HEK293T (cell line): Measurements from ENCODE around the gene NR5A1.

Source experiments
- BHLHE40 ChIP-seq: fragments of 450-650 bp; IDR thresholded peaks from 2 replicates; pipeline ENCODE4 v1.6.1; 2016; ENCODE audit warnings: mild to moderate bottlenecking, moderate library complexity, borderline replicate concordance
- FOXA1 ChIP-seq: fragments of 450-650 bp; IDR thresholded peaks from 2 replicates; pipeline ENCODE4 v1.6.1; 2016; ENCODE audit warnings: mild to moderate bottlenecking
- FOXK2 ChIP-seq: fragments of 450-650 bp; IDR thresholded peaks from 2 replicates; pipeline ENCODE4 v1.6.1; 2016; ENCODE audit warnings: mild to moderate bottlenecking
- FOXM1 ChIP-seq: fragments of 450-650 bp; IDR thresholded peaks from 2 replicates; pipeline ENCODE4 v1.6.1; 2017; ENCODE audit warnings: mild to moderate bottlenecking, borderline replicate concordance
- HDGF ChIP-seq: fragments of 450-650 bp; IDR thresholded peaks from 2 replicates; pipeline ENCODE4 v1.6.1; 2017; ENCODE audit warnings: antibody characterized with exemption, borderline replicate concordance
- L3MBTL2 ChIP-seq: fragments of 450-650 bp; conservative IDR thresholded peaks from 2 replicates; pipeline ENCODE4 v1.6.1; 2016; ENCODE audit warnings: mild to moderate bottlenecking
- NFRKB ChIP-seq: fragments of 450-650 bp; IDR thresholded peaks from 2 replicates; pipeline ENCODE4 v1.6.1; 2016; ENCODE audit warnings: mild to moderate bottlenecking, moderate library complexity
- PKNOX1 ChIP-seq: fragments of 450-650 bp; IDR thresholded peaks from 2 replicates; pipeline ENCODE4 v1.6.1; 2016
- SP1 ChIP-seq: fragments of 450-650 bp; IDR thresholded peaks from 2 replicates; pipeline ENCODE4 v1.6.1; 2017
- ZNF384 ChIP-seq: fragments of 450-650 bp; IDR thresholded peaks from 2 replicates; pipeline ENCODE4 v1.6.1; 2016

- TF ChIP-seq PKNOX1 = no peak
- TF ChIP-seq FOXM1 = no peak
- no peak for TF ChIP-seq L3MBTL2
- no peak for TF ChIP-seq ZNF384
- TF ChIP-seq BHLHE40 = no peak
- TF ChIP-seq SP1 = no peak
- TF ChIP-seq NFRKB = no peak
- TF ChIP-seq HDGF = no peak
- no peak for TF ChIP-seq FOXK2
- no peak for TF ChIP-seq FOXA1
These were observed 10.9 kb upstream of the NR5A1 start for GRCh38 chr9:124518116-124518515.
